H1 (cell line): Measurements from ENCODE around the gene RAB7B. TPM values are rescaled to one million over a fixed set of nuclear protein-coding genes. Genes with fewer than 3 reads are reported as not detected.

Source experiments
- CTCF ChIA-PET: fragments of 300-600 bp; sonication (Branson Sonifier 250); formaldehyde crosslinking; loops from one replicate; lab custom pipeline; 2021; ENCODE audit not compliant: partially characterized antibody; lab: Charles Lee
- POLR2A ChIA-PET: fragments of 300-600 bp; sonication (Branson Sonifier 250); formaldehyde crosslinking; loops from one replicate; lab custom pipeline; 2021; ENCODE audit warnings: inconsistent platforms; ENCODE audit not compliant: partially characterized antibody; lab: Charles Lee
- DNase-seq, 2 experiments: peaks; one replicate each; pipeline versions ENCODE4 v3.0.0 to v3.0.0-alpha.2; 2010 to 2022; ENCODE audit warnings: low spot score in 2 of 2, low read depth in 1 of 2, mixed read lengths in 1 of 2
- FAIRE-seq: peaks from 2 replicates; lab custom pipeline; 2011; peaks lifted over from hg19 to GRCh38; lab: Jason Lieb, UNC
- H2AFZ ChIP-seq: 2 replicates; pipeline ENCODE4 v1.8.1; 2012; ENCODE audit warnings: low read length, inconsistent platforms
- H2AK5ac ChIP-seq: 2 replicates; pipeline ENCODE4 v1.6.1; 2013; ENCODE audit warnings: low read depth, low read length
- H2BK120ac ChIP-seq: replicated peaks from 2 replicates; pipeline ENCODE3; 2013; ENCODE audit warnings: low read depth, low read length, inconsistent platforms
- H2BK12ac ChIP-seq: 2 replicates; pipeline ENCODE4 v1.6.1; 2013; ENCODE audit warnings: low read depth, low read length
- H2BK15ac ChIP-seq: 2 replicates; pipeline ENCODE4 v1.6.1; 2013; ENCODE audit warnings: low read length
- H2BK20ac ChIP-seq: 2 replicates; pipeline ENCODE4 v1.6.1; 2013; ENCODE audit warnings: low read length
- H2BK5ac ChIP-seq: 2 replicates; pipeline ENCODE4 v1.6.1; 2013; ENCODE audit warnings: low read depth, low read length
- H3K14ac ChIP-seq: 2 replicates; pipeline ENCODE4 v1.6.1; 2013; ENCODE audit warnings: inconsistent platforms; ENCODE audit not compliant: insufficient read length
- H3K18ac ChIP-seq: 2 replicates; pipeline ENCODE4 v1.6.1; 2013; ENCODE audit warnings: low read length; ENCODE audit errors: extremely low read depth
- H3K23ac ChIP-seq: 2 replicates; pipeline ENCODE4 v1.6.1; 2013; ENCODE audit warnings: inconsistent platforms; ENCODE audit not compliant: insufficient read length
- H3K23me2 ChIP-seq: 2 replicates; pipeline ENCODE4 v1.6.1; 2013; ENCODE audit warnings: low read depth, low read length
- H3K27ac ChIP-seq: 2 replicates; pipeline ENCODE4 v1.6.1; 2011; ENCODE audit warnings: low read depth, low read length, inconsistent platforms
- H3K27me3 ChIP-seq, 4 experiments: replicated peaks in 1 of 4; 1 replicate in 1 of 4; 2 replicates in 3 of 4; pipeline versions ENCODE4 v1.6.1 to v1.8.1; 2011 to 2013; ENCODE audit warnings: low read length in 3 of 4, mild to moderate bottlenecking in 3 of 4, inconsistent platforms in 2 of 4, mixed read lengths in 2 of 4, moderate library complexity in 1 of 4; ENCODE audit not compliant: control insufficient read depth in 3 of 4, insufficient read depth in 3 of 4; ENCODE audit errors: extremely low read depth in 1 of 4
- H3K36me3 ChIP-seq, 4 experiments: 2 replicates each; pipeline versions ENCODE4 v1.6.1 to v1.8.1; 2011 to 2013; ENCODE audit warnings: mild to moderate bottlenecking in 4 of 4, low read length in 3 of 4, moderate library complexity in 2 of 4, control low read depth in 1 of 4, inconsistent platforms in 1 of 4; ENCODE audit not compliant: insufficient read depth in 4 of 4, control insufficient read depth in 2 of 4
- H3K4ac ChIP-seq: replicated peaks from 2 replicates; pipeline ENCODE3; 2013; ENCODE audit warnings: low read length, low read depth, mixed read lengths, inconsistent platforms; ENCODE audit not compliant: insufficient read length
- H3K4me1 ChIP-seq, 4 experiments: replicated peaks in 1 of 4; 1 replicate in 1 of 4; 2 replicates in 3 of 4; pipeline versions ENCODE4 v1.6.1 to v1.8.1; 2011 to 2013; ENCODE audit warnings: low read length in 3 of 4, inconsistent platforms in 2 of 4, mixed read lengths in 1 of 4; ENCODE audit not compliant: insufficient read depth in 4 of 4, control insufficient read depth in 3 of 4
- H3K4me2 ChIP-seq, 2 experiments: 2 replicates each; pipeline versions ENCODE4 v1.6.1 to v1.8.1; 2011 to 2013; ENCODE audit warnings: low read depth in 2 of 2, low read length in 2 of 2, control low read depth in 1 of 2, inconsistent platforms in 1 of 2, mild to moderate bottlenecking in 1 of 2; ENCODE audit not compliant: insufficient read depth in 1 of 2
- H3K4me3 ChIP-seq, 4 experiments: fragments of 200-600, 300-600 bp in 1 of 4; sonication (generic), shearing (Covaris generic), sonication (Bioruptor Twin) in 1 of 4; 2 replicates each; pipeline versions ENCODE4 v1.5.1 to v1.8.1; 2011 to 2016; ENCODE audit warnings: low read length in 4 of 4, low read depth in 3 of 4, control low read depth in 2 of 4, inconsistent platforms in 2 of 4, mild to moderate bottlenecking in 2 of 4, mixed read lengths in 1 of 4, moderate library complexity in 1 of 4; ENCODE audit not compliant: insufficient read depth in 2 of 4; ENCODE audit errors: extremely low read depth in 1 of 4
- H3K56ac ChIP-seq: replicated peaks from 2 replicates; pipeline ENCODE3; 2013; ENCODE audit warnings: low read depth, mild to moderate bottlenecking, mixed read lengths, low read length, inconsistent platforms; ENCODE audit not compliant: insufficient read length
- H3K79me1 ChIP-seq: 2 replicates; pipeline ENCODE4 v1.6.1; 2013; ENCODE audit warnings: low read depth, low read length, control low read depth
- H3K79me2 ChIP-seq, 2 experiments: 2 replicates each; pipeline versions ENCODE4 v1.6.1 to v1.8.1; 2012 to 2013; ENCODE audit warnings: low read length in 2 of 2, mild to moderate bottlenecking in 2 of 2, inconsistent platforms in 1 of 2; ENCODE audit not compliant: insufficient read depth in 2 of 2, control insufficient read depth in 1 of 2
- H3K9ac ChIP-seq, 4 experiments: replicated peaks in 1 of 4; 1 replicate in 1 of 4; 2 replicates in 3 of 4; pipeline versions ENCODE4 v1.6.1 to v1.8.1; 2011 to 2013; ENCODE audit warnings: low read depth in 3 of 4, low read length in 3 of 4, control low read depth in 2 of 4, mild to moderate bottlenecking in 2 of 4, moderate library complexity in 2 of 4, inconsistent platforms in 1 of 4; ENCODE audit errors: extremely low read depth in 1 of 4
- H3K9me3 ChIP-seq, 2 experiments: 2 replicates each; pipeline versions ENCODE4 v1.6.1 to v1.8.1; 2012 to 2013; ENCODE audit warnings: mild to moderate bottlenecking in 2 of 2, moderate library complexity in 2 of 2, control low read depth in 1 of 2, inconsistent platforms in 1 of 2, low read depth in 1 of 2, low read length in 1 of 2, mixed read lengths in 1 of 2; ENCODE audit not compliant: insufficient read depth in 2 of 2
- H4K20me1 ChIP-seq, 2 experiments: replicated peaks in 1 of 2; 2 replicates each; pipeline versions ENCODE3 to v1.8.1; 2011 to 2013; ENCODE audit warnings: inconsistent platforms in 2 of 2, low read length in 2 of 2, mild to moderate bottlenecking in 1 of 2; ENCODE audit not compliant: insufficient read depth in 2 of 2, control insufficient read depth in 1 of 2
- H4K5ac ChIP-seq: 2 replicates; pipeline ENCODE4 v1.6.1; 2013; ENCODE audit warnings: low read length, low read depth, mixed read lengths, inconsistent platforms; ENCODE audit not compliant: insufficient read length
- H4K8ac ChIP-seq: 2 replicates; pipeline ENCODE4 v1.8.0; 2013; ENCODE audit warnings: mild to moderate bottlenecking, moderate library complexity, low read length, inconsistent platforms; ENCODE audit not compliant: insufficient read depth; ENCODE audit errors: extremely low read depth
- H4K91ac ChIP-seq: replicated peaks from 2 replicates; pipeline ENCODE3; 2013; ENCODE audit warnings: low read length, mixed read lengths, inconsistent platforms; ENCODE audit not compliant: insufficient read length
- CBX8 ChIP-seq: fragments of 300-800, 300-1000 bp; sonication (generic); IDR thresholded peaks from 2 replicates; pipeline ENCODE4 v1.7.1; 2016; ENCODE audit warnings: low read depth, low read length, borderline replicate concordance
- JUND ChIP-seq: IDR thresholded peaks from 2 replicates; pipeline ENCODE4 v1.6.1; 2011; ENCODE audit warnings: mild to moderate bottlenecking, improper control_type of control experiment, low read length
- SAP30 ChIP-seq: fragments of 300-600 bp; sonication (generic); IDR thresholded peaks from 2 replicates; pipeline ENCODE4 v1.7.1; 2012; ENCODE audit warnings: low read length, moderate library complexity, mild to moderate bottlenecking, inconsistent platforms; ENCODE audit not compliant: insufficient read depth, insufficient replicate concordance
- ZNF274 ChIP-seq: IDR thresholded peaks from 2 replicates; pipeline ENCODE4 v1.7.0; 2012; ENCODE audit warnings: low read length, borderline replicate concordance; ENCODE audit errors: extremely low read depth
- WGBS, 2 experiments: shearing (Covaris generic) in 1 of 2; methylation state at CpG; one replicate each; pipeline versions ENCODE4 v1.1.6 to v1.1.7; 2013 to 2015; ENCODE audit warnings: low lambda C conversion rate in 2 of 2, mixed read lengths in 2 of 2, inconsistent platforms in 1 of 2, low coverage in 1 of 2, missing lambda C conversion rate in 1 of 2; ENCODE audit not compliant: insufficient replicate concordance in 2 of 2, insufficient coverage in 1 of 2, insufficient read length in 1 of 2; ENCODE audit errors: extremely low coverage in 1 of 2, missing lambda C conversion rate in 1 of 2; 5-methylcytosine and 5-hydroxymethylcytosine counted together
- polyA plus RNA-seq, 7 experiments: library from polyadenylated mRNA; depleted of rRNA in 3 of 7; stranded (reverse) in 5 of 7; unstranded in 2 of 7; fragments of >200 nt in 5 of 7; fragments of 200-250 nt in 2 of 7; gene quantifications; 1 replicate in 5 of 7; 2 replicates in 1 of 7; 4 replicates in 1 of 7; pipeline versions ENCODE4 v1.2.1 to v1.2.3, GENCODE V29; 2011 to 2013; ENCODE audit warnings: missing spikeins in 2 of 7, mixed read lengths in 2 of 7
- total RNA-seq: library from RNA; stranded (reverse); fragmentation: NEBNext Ultra II Directional; extraction: Animal tissue kit (Norgen Biotek cat#: 25700); gene quantifications from 2 replicates; pipeline ENCODE4 v1.2.1, GENCODE V29; 2021
- TF ChIP-seq, protein P1 (sequence below), 3 experiments: IDR thresholded peaks; 1 replicate in 2 of 3; 2 replicates in 1 of 3; pipeline versions ENCODE4 v1.5.1 to v1.6.1; 2011; ENCODE audit warnings: low read length in 3 of 3, mild to moderate bottlenecking in 3 of 3, inconsistent platforms in 2 of 3, low read depth in 1 of 3, moderate library complexity in 1 of 3; ENCODE audit not compliant: insufficient read depth in 1 of 3; ENCODE audit errors: control extremely low read depth in 1 of 3

The RAB7B gene
- total and polyA plus RNA-seq, 2 of the 8 experiments (the other 6 are each of a cell fraction or from before 2014, with no cell fraction given), result 0.05 TPM; not detected in 1

DNA sequence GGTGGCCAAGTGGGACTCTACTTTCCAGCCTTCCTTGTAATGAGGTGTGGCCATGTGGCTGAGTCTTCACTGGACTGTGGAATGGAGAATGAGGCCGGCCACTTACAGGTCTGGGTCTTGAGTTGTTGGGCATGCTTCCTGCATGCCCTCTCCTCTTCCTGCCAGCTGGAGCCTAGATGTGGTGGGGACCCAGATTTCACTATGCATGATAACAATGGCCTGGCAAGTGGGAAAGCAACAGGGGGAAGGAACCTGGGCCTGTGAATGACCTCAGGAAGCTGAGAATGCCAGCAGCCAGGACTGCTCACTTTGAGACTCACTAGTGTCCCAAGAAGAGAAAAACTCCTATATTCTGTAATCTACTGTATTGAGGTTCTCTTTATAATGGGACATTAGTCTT is 51.4 kb downstream of the RAB7B start:
- Histone ChIP-seq H3K79me2 (no peaks in the 10 kb centered on the region), H3K27ac (no peak overlapping the region), H3K79me1 (no peaks in the 10 kb centered on the region), H4K20me1 (peaks cover 0 to 2% of the 10 kb centered on the region in 2 experiments), H4K91ac (no peak overlapping the region), H3K4me3 (no peak overlapping the region), H2AK5ac (no peak overlapping the region), H4K8ac (no peak overlapping the region), H3K4ac (no peak overlapping the region), H2BK12ac (no peak overlapping the region), H3K9ac (no peak overlapping the region), H3K56ac (no peak overlapping the region), H3K4me2 (no peak overlapping the region), H3K23ac (no peak overlapping the region), H3K27me3 (peaks cover 0 to 2% (median 0%) of the 10 kb centered on the region in 4 experiments; a peak in 2 of 7 replicates), H3K36me3 (no peaks in the 10 kb centered on the region), H2BK15ac (no peak overlapping the region), H2BK20ac (no peak overlapping the region), H4K5ac (no peak overlapping the region), H3K14ac (no peak overlapping the region), H3K9me3 (no peaks in the 10 kb centered on the region), H3K4me1 (peaks cover 0 to 6% (median 6%) of the 10 kb centered on the region in 4 experiments; a peak in 5 of 7 replicates), H3K23me2 (no peaks in the 10 kb centered on the region), H2AFZ (no peak overlapping the region), H2BK120ac (no peak overlapping the region), H2BK5ac (no peak overlapping the region), H3K18ac (no peak overlapping the region)
- ChIA-PET POLR2A (no interaction called here), CTCF (interaction anchor here (0.9 to 6.9 kb wide), 12 partner anchors 9 to 159 kb away, joined by 3 to 55 read pairs (median 4); partner anchors contain the start of gene SLC26A9)
- DNase-seq, result no peak
- TF ChIP-seq CBX8 (no peak), JUND (no peak), SAP30 (no peak), ZNF274 (no peak)
- TF ChIP-seq, protein P1, sequence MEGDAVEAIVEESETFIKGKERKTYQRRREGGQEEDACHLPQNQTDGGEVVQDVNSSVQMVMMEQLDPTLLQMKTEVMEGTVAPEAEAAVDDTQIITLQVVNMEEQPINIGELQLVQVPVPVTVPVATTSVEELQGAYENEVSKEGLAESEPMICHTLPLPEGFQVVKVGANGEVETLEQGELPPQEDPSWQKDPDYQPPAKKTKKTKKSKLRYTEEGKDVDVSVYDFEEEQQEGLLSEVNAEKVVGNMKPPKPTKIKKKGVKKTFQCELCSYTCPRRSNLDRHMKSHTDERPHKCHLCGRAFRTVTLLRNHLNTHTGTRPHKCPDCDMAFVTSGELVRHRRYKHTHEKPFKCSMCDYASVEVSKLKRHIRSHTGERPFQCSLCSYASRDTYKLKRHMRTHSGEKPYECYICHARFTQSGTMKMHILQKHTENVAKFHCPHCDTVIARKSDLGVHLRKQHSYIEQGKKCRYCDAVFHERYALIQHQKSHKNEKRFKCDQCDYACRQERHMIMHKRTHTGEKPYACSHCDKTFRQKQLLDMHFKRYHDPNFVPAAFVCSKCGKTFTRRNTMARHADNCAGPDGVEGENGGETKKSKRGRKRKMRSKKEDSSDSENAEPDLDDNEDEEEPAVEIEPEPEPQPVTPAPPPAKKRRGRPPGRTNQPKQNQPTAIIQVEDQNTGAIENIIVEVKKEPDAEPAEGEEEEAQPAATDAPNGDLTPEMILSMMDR (IDR thresholded peaks at IDR 0.05; ENCODE audit: control extremely low read depth in 1 of 3, insufficient read depth in 1 of 3, low read depth in 1 of 3, low read length in 3 of 3), result no peak
- WGBS, 2 experiments, result 60% methylated on average over 1 of the region's 1 CpG; no CpG with 5 or more reads in 1 of the 2 experiments
- FAIRE-seq, result no peak
